ENCODE data around the gene FADS2.

The FADS2 gene

GRCh38 chr11:61829806-61830205 is 1.7 kb downstream of the FADS2 start:
- H3K4me3 ChIP-seq = peak overlapping the region; percentile 81 to 85

GRCh38 chr11:61830237-61831105 is 2.4 kb downstream of the FADS2 start:
- Histone ChIP-seq H3K27me3 (no peaks in the 10 kb centered on the region), H3K36me3 (no peaks in the 10 kb centered on the region), H3K4me1 (peaks cover 0 to 77% (median 69%) of the 10 kb centered on the region in 4 donors), H3K9me3 (no peaks in the 10 kb centered on the region), H3K4me3 (peak overlapping the region; percentile 81 to 85), H3K27ac (peak overlapping the region; percentile 83 to 92)
- intact Hi-C loops (cut with DNase I; ENCODE audit: low total_unique reads) = loop anchor here (5.0 kb wide), 1 partner anchor 57 kb away; no protein-coding TSS in a partner anchor
- no peak for TF ChIP-seq CTCF (IDR thresholded peaks at IDR 0.05)
- DNase-seq = peak in 1 of 2 donors; percentile 44

More at GRCh38 chr11:61829806-61830205, 1.7 kb downstream of the FADS2 start:
- Histone ChIP-seq H3K27ac (peak overlapping the region; percentile 83 to 92), H3K27me3 (no peaks in the 10 kb centered on the region), H3K4me1 (peaks cover 0 to 71% (median 63%) of the 10 kb centered on the region in 4 donors), H3K9me3 (no peaks in the 10 kb centered on the region), H3K36me3 (no peaks in the 10 kb centered on the region)
- TF ChIP-seq CTCF (IDR thresholded peaks at IDR 0.05) = no peak
- DNase-seq = no peak
- intact Hi-C loops (cut with DNase I; ENCODE audit: low total_unique reads) = loop anchor here (5.0 kb wide), 1 partner anchor 57 kb away; no protein-coding TSS in a partner anchor

GRCh38 chr11:61832207-61832606 is 4.1 kb downstream of the FADS2 start:
- no peak for DNase-seq
- no peaks in the 10 kb centered on the region for H3K27me3 ChIP-seq
- no peak overlapping the region for H3K4me3 ChIP-seq
- no peaks in the 10 kb centered on the region for H3K9me3 ChIP-seq
- H3K4me1 ChIP-seq = peaks cover 0 to 80% (median 76%) of the 10 kb centered on the region in 4 donors
- no peaks in the 10 kb centered on the region for H3K36me3 ChIP-seq
- no peak for TF ChIP-seq CTCF (IDR thresholded peaks at IDR 0.05)
- H3K27ac ChIP-seq = peak overlapping the region; percentile 77 to 92
- intact Hi-C loops (cut with DNase I; ENCODE audit: low total_unique reads) = loop anchor here (5.0 kb wide), 1 partner anchor 55 kb away; no protein-coding TSS in a partner anchor

- TF ChIP-seq CTCF (IDR thresholded peaks at IDR 0.05) = no peak
- intact Hi-C loops (cut with DNase I; ENCODE audit: low total_unique reads) = loop anchor here (5.0 kb wide), 1 partner anchor 55 kb away; no protein-coding TSS in a partner anchor
- H3K27me3 ChIP-seq = no peaks in the 10 kb centered on the region
- no peaks in the 10 kb centered on the region for H3K9me3 ChIP-seq
- H3K36me3 ChIP-seq = no peaks in the 10 kb centered on the region
- H3K4me3 ChIP-seq = no peak overlapping the region
- DNase-seq = no peak
- H3K27ac ChIP-seq = peak overlapping the region; percentile 77 to 92
- H3K4me1 ChIP-seq = peaks cover 0 to 79% (median 73%) of the 10 kb centered on the region in 4 donors
These were observed 4.7 kb downstream of the FADS2 start for GRCh38 chr11:61832754-61833153.

GRCh38 chr11:61833471-61833870 is 5.4 kb downstream of the FADS2 start:
- no peaks in the 10 kb centered on the region for H3K27me3 ChIP-seq
- H3K4me1 ChIP-seq = peaks cover 0 to 79% (median 71%) of the 10 kb centered on the region in 4 donors
- intact Hi-C loops (cut with DNase I; ENCODE audit: low total_unique reads) = loop anchor here (5.0 kb wide), 1 partner anchor 54 kb away; no protein-coding TSS in a partner anchor
- no peaks in the 10 kb centered on the region for H3K9me3 ChIP-seq
- no peaks in the 10 kb centered on the region for H3K36me3 ChIP-seq
- no peak for TF ChIP-seq CTCF (IDR thresholded peaks at IDR 0.05)
- no peak for DNase-seq
- peak overlapping the region; percentile 77 to 92 for H3K27ac ChIP-seq
- no peak overlapping the region for H3K4me3 ChIP-seq

Measured in tibial artery (tissue), 4 donors.